IMR-90 (cell line): Measurements from ENCODE around the gene MAFF. TPM values are rescaled to one million over a fixed set of nuclear protein-coding genes. Genes with fewer than 3 reads are reported as not detected.
A peak's percentile ranks its signal among the peaks of the same experiment; 100 is the strongest.

Source experiments
- ATAC-seq: fragments of 200-7000 bp; cut with Tn5 transposase; 2 replicates; pipeline ENCODE4 v1.9.1; 2020; ENCODE audit warnings: low read depth, mild to moderate bottlenecking, moderate library complexity
- BruUV-seq: library from RNA; stranded (reverse); fragments of 400-500 nt; replicated peaks from 2 replicates; lab custom pipeline; 2021; lab: Mats Ljungman, UMichigan
- CTCF ChIA-PET: fragments of 300-600 bp; formaldehyde crosslinking; extraction: SDS; loops from one replicate; lab custom pipeline; 2021; ENCODE audit warnings: antibody characterized with exemption; lab: Yijun Ruan, JAX
- POLR2A ChIA-PET: fragments of 300-600 bp; sonication (Branson Sonifier 250); formaldehyde crosslinking; loops from one replicate; lab custom pipeline; 2022; ENCODE audit warnings: antibody characterized with exemption; ENCODE audit not compliant: unreplicated experiment; lab: Charles Lee
- DNase-seq: peaks from one replicate; pipeline ENCODE4 v3.0.0; 2013
- H2AFZ ChIP-seq: replicated peaks from 2 replicates; pipeline ENCODE3; 2013; ENCODE audit warnings: low read length, mild to moderate bottlenecking; ENCODE audit not compliant: poor library complexity
- H2AK5ac ChIP-seq: 2 replicates; pipeline ENCODE4 v1.6.1; 2013; ENCODE audit warnings: low read depth, low read length, inconsistent platforms
- H2AK9ac ChIP-seq: replicated peaks from 2 replicates; pipeline ENCODE3; 2013; ENCODE audit warnings: mild to moderate bottlenecking, low read depth, low read length, moderate library complexity; ENCODE audit not compliant: poor library complexity
- H2BK120ac ChIP-seq: 2 replicates; pipeline ENCODE4 v1.6.1; 2013; ENCODE audit warnings: low read depth, low read length, inconsistent platforms
- H2BK15ac ChIP-seq: 3 replicates; pipeline ENCODE4 v1.6.1; 2013; ENCODE audit warnings: low read depth, low read length, inconsistent platforms
- H2BK20ac ChIP-seq: 2 replicates; pipeline ENCODE4 v1.6.1; 2013; ENCODE audit warnings: low read depth, mild to moderate bottlenecking, inconsistent platforms, low read length, moderate library complexity
- H2BK5ac ChIP-seq: 2 replicates; pipeline ENCODE4 v1.6.1; 2013; ENCODE audit warnings: mild to moderate bottlenecking, low read depth, low read length, inconsistent platforms; ENCODE audit not compliant: poor library complexity, severe bottlenecking
- H3K14ac ChIP-seq: replicated peaks from 2 replicates; pipeline ENCODE4 v1.6.1; 2013; ENCODE audit warnings: low read depth, low read length, inconsistent platforms
- H3K18ac ChIP-seq: 2 replicates; pipeline ENCODE4 v1.6.1; 2013; ENCODE audit warnings: low read depth, low read length, control low read depth
- H3K23ac ChIP-seq: 2 replicates; pipeline ENCODE4 v1.6.1; 2013; ENCODE audit warnings: low read depth, low read length, inconsistent platforms
- H3K27ac ChIP-seq: 2 replicates; pipeline ENCODE4 v1.5.1; 2013; ENCODE audit warnings: mild to moderate bottlenecking, control low read depth, low read length; ENCODE audit not compliant: insufficient read depth
- H3K27me3 ChIP-seq: 2 replicates; pipeline ENCODE4 v1.6.1; 2013; ENCODE audit warnings: low read length; ENCODE audit not compliant: control insufficient read depth, insufficient read depth
- H3K36me3 ChIP-seq: 2 replicates; pipeline ENCODE4 v1.6.1; 2013; ENCODE audit warnings: low read length, mixed read lengths; ENCODE audit not compliant: control insufficient read depth, insufficient read depth
- H3K4ac ChIP-seq: 2 replicates; pipeline ENCODE4 v1.6.1; 2013; ENCODE audit warnings: low read depth, low read length, inconsistent platforms
- H3K4me1 ChIP-seq: 2 replicates; pipeline ENCODE4 v1.6.1; 2013; ENCODE audit warnings: low read length, mixed read lengths; ENCODE audit not compliant: control insufficient read depth, insufficient read depth
- H3K4me2 ChIP-seq: 2 replicates; pipeline ENCODE4 v1.6.1; 2013; ENCODE audit warnings: low read depth, mild to moderate bottlenecking, control low read depth, low read length, moderate library complexity
- H3K4me3 ChIP-seq: 2 replicates; pipeline ENCODE4 v1.5.1; 2013; ENCODE audit warnings: low read depth, mild to moderate bottlenecking, control low read depth, low read length, moderate library complexity; ENCODE audit not compliant: insufficient read depth
- H3K56ac ChIP-seq: 2 replicates; pipeline ENCODE4 v1.6.1; 2013; ENCODE audit warnings: low read length, inconsistent platforms; ENCODE audit not compliant: insufficient read depth; ENCODE audit errors: extremely low read depth
- H3K79me1 ChIP-seq, 2 experiments: 2 replicates each; pipeline ENCODE4 v1.6.1; 2013; ENCODE audit warnings: low read length in 2 of 2, inconsistent platforms in 1 of 2, low read depth in 1 of 2
- H3K9ac ChIP-seq: 2 replicates; pipeline ENCODE4 v1.6.1; 2013; ENCODE audit warnings: low read depth, low read length, control low read depth
- H3K9me1 ChIP-seq: 2 replicates; pipeline ENCODE4 v1.6.1; 2013; ENCODE audit warnings: low read length, inconsistent platforms; ENCODE audit not compliant: insufficient read depth
- H3K9me3 ChIP-seq: 2 replicates; pipeline ENCODE4 v1.6.1; 2013; ENCODE audit warnings: low read length; ENCODE audit not compliant: control insufficient read depth, insufficient read depth
- H4K20me1 ChIP-seq: 2 replicates; pipeline ENCODE4 v1.6.1; 2013; ENCODE audit warnings: low read length, inconsistent platforms; ENCODE audit not compliant: insufficient read depth
- H4K5ac ChIP-seq: 2 replicates; pipeline ENCODE4 v1.6.1; 2013; ENCODE audit warnings: mild to moderate bottlenecking, low read depth, low read length, control low read depth
- H4K8ac ChIP-seq, 2 experiments: 2 replicates each; pipeline ENCODE4 v1.6.1; 2013; ENCODE audit warnings: low read depth in 2 of 2, low read length in 2 of 2, control low read depth in 1 of 2, inconsistent platforms in 1 of 2
- H4K91ac ChIP-seq: 2 replicates; pipeline ENCODE4 v1.6.1; 2013; ENCODE audit warnings: low read depth, low read length, inconsistent platforms; ENCODE audit not compliant: insufficient read depth
- MAZ ChIP-seq: IDR thresholded peaks from 2 replicates; pipeline ENCODE4 v1.6.1; 2012; ENCODE audit warnings: low read depth, mild to moderate bottlenecking, low read length, improper control_type of control experiment, moderate library complexity, borderline replicate concordance
- SMC3 ChIP-seq: fragments of 150-350 bp; IDR thresholded peaks from 2 replicates; pipeline ENCODE4 v1.6.1; 2016; ENCODE audit warnings: low read depth, mild to moderate bottlenecking, antibody characterized with exemption, low read length, moderate library complexity
- WGBS, 2 experiments: methylation state at CpG; one replicate each; pipeline versions ENCODE4 v1.1.5 to v1.1.7; 2013; ENCODE audit warnings: missing lambda C conversion rate in 2 of 2; ENCODE audit not compliant: insufficient read length in 1 of 2; ENCODE audit errors: extremely low coverage in 2 of 2; 5-methylcytosine and 5-hydroxymethylcytosine counted together
- dilution Hi-C: fragments of 300-500 bp; cut with HindIII; formaldehyde crosslinking; loops from one replicate; pipeline ENCODE4 v1.14.3; 2018; ENCODE audit warnings: low sequenced_read_pairs; ENCODE audit not compliant: unreplicated experiment
- in situ Hi-C: fragments of 300-500 bp; cut with MboI; formaldehyde crosslinking; loops from 3 replicates; pipeline ENCODE4 v1.14.3; 2019; ENCODE audit warnings: low sequenced_read_pairs, inconsistent platforms, mixed read lengths
- intact Hi-C: fragments of 100-400 bp; cut with micrococcal nuclease; formaldehyde crosslinking; loops from 2 replicates; pipeline ENCODE4 v1.10.0; 2022
- polyA plus RNA-seq, 3 experiments: library from polyadenylated mRNA; depleted of rRNA; stranded (reverse); fragments of >200 nt; gene quantifications; 2 replicates each; pipeline ENCODE4 v1.2.3, GENCODE V29; 2012; ENCODE audit warnings: low replicate concordance in 1 of 3
- total RNA-seq: library from RNA; depleted of rRNA; stranded (reverse); fragments of >200 nt; gene quantifications from 2 replicates; pipeline ENCODE4 v1.2.3, GENCODE V29; 2012

MAFF gene
- total and polyA plus RNA-seq, 2 of the 4 experiments (the other 2 are of a cell fraction) = 18.3 to 25.9 TPM

DNA sequence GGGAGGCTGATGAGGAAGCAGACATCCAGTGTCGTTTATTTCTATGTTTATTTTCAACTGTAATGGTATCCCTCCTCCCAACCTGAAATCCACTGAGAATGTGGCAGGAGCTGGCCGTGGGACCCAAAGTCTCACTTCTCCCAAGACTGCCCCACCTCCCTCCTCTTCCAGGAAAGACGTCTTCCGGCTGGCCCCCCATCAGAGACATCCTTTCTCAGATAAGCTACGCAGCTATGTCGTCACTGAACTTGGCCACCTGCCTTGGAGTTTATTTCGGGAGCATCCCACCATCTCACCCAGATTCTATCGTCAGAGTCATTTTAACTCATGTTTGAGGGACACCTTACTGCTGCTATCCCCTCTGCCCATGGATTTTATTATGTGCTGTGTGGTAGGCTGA, 57.1 kb downstream of the MAFF start:
- no peak overlapping the region for H3K4me2 ChIP-seq
- TF ChIP-seq SMC3 = no peak
- 0 out of 2 replicates have a peak, but pooled peaks have one; percentile 16 for TF ChIP-seq MAZ
- H3K4ac ChIP-seq = no peak overlapping the region
- H3K9me1 ChIP-seq = peaks cover 37% of the 10 kb centered on the region
- peak overlapping the region in 1 of 2 experiments; percentile 27; a peak in 2 of 4 replicates for H4K8ac ChIP-seq
- intact Hi-C loops (no loop called here), in situ Hi-C loops (no loop called here), dilution Hi-C loops (no loop called here)
- peak; percentile 91 for DNase-seq
- H3K36me3 ChIP-seq = peaks cover 4% of the 10 kb centered on the region
- no peak overlapping the region for H2BK20ac ChIP-seq
- H4K20me1 ChIP-seq = peaks cover 83% of the 10 kb centered on the region
- 23% methylated on average over 5 of the region's 8 CpGs; no CpG with 5 or more reads in 1 of the 2 experiments for WGBS, 2 experiments
- no peaks in the 10 kb centered on the region for H3K27me3 ChIP-seq
- POLR2A ChIA-PET = no interaction called here
- BruUV-seq = no TSS peak
- H3K27ac ChIP-seq = no peak overlapping the region
- no peak overlapping the region for H3K4me3 ChIP-seq
- 0 out of 2 replicates have a peak overlapping the region, but pooled peaks have one; percentile 53 for H3K23ac ChIP-seq
- no peak overlapping the region for H3K18ac ChIP-seq
- H2BK5ac ChIP-seq = peak overlapping the region; percentile 0
- peaks cover 15 to 87% of the 10 kb centered on the region in 2 experiments for H3K79me1 ChIP-seq
- no peak overlapping the region for H4K5ac ChIP-seq
- H2BK120ac ChIP-seq = peak overlapping the region; percentile 10; the same call in 1 of the 2 replicates
- H3K56ac ChIP-seq = no peak overlapping the region
- no peaks in the 10 kb centered on the region for H3K9me3 ChIP-seq
- no peak overlapping the region for H4K91ac ChIP-seq
- H2BK15ac ChIP-seq = no peak overlapping the region; the same call in 2 of the 3 replicates
- no peak overlapping the region for H2AK9ac ChIP-seq
- CTCF ChIA-PET = no interaction called here
- H3K9ac ChIP-seq = no peak overlapping the region
- H2AFZ ChIP-seq = no peak overlapping the region
- ATAC-seq = no peak
- H3K4me1 ChIP-seq = peaks cover 26% of the 10 kb centered on the region
- 0 out of 2 replicates have a peak overlapping the region, but pooled peaks have one; percentile 3 for H2AK5ac ChIP-seq
- peak overlapping the region; percentile 32; the same call in 1 of the 2 replicates for H3K14ac ChIP-seq
